IPS DF 4.7 (cell line): ENCODE measurements around the gene POLD1.

Experiments
- DNase-seq: peaks from one replicate; pipeline ENCODE4 v3.0.0-alpha.2; 2013; ENCODE audit warnings: low spot score; ENCODE audit errors: extremely low read depth

Gene POLD1

GRCh38 chr19:50418176-50419021 is 34.3 kb downstream of the POLD1 start, which contains the start of gene SPIB:
Gene SPIB (plus strand): TSS chr19:50418938. CDS start chr19:50418963, 25 bp downstream.
- DNase-seq: no peak

GRCh38 chr19:50419022-50419579 is 35.0 kb downstream of the POLD1 start:
- no peak for DNase-seq

- no peak for DNase-seq
These were observed 35.5 kb downstream of the POLD1 start for GRCh38 chr19:50419580-50420035.

GRCh38 chr19:50420127-50420526 is 36.0 kb downstream of the POLD1 start:
- DNase-seq: no peak

GRCh38 chr19:50420808-50421207 is 36.7 kb downstream of the POLD1 start:
- DNase-seq: no peak

- DNase-seq: no peak
These were observed 38.5 kb downstream of the POLD1 start for GRCh38 chr19:50422397-50423278.

GRCh38 chr19:50423279-50424113 is 39.3 kb downstream of the POLD1 start:
- no peak for DNase-seq

GRCh38 chr19:50425581-50425980 is 41.4 kb downstream of the POLD1 start:
- DNase-seq: no peak

GRCh38 chr19:50427318-50427925 is 43.3 kb downstream of the POLD1 start:
- no peak for DNase-seq

GRCh38 chr19:50427997-50428425 is 43.9 kb downstream of the POLD1 start:
- no peak for DNase-seq

- no peak for DNase-seq
These were observed 44.8 kb downstream of the POLD1 start for GRCh38 chr19:50428772-50429463.

GRCh38 chr19:50430888-50431342 is 46.8 kb downstream of the POLD1 start:
- DNase-seq: no peak

GRCh38 chr19:50431343-50432220 is 47.4 kb downstream of the POLD1 start:
- peak; percentile 62 for DNase-seq

- no peak for DNase-seq
These were observed 48.3 kb downstream of the POLD1 start, which contains the start of gene MYBPC2 for GRCh38 chr19:50432221-50433028. Gene MYBPC2 (plus strand): TSS chr19:50432892. CDS start chr19:50432954, 62 bp downstream.

GRCh38 chr19:50433201-50434180 is 49.3 kb downstream of the POLD1 start:
- no peak for DNase-seq

GRCh38 chr19:50434525-50434924 is 50.4 kb downstream of the POLD1 start:
- no peak for DNase-seq
